ENCODE results near the gene POU6F1.

The POU6F1 gene

GRCh38 chr12:51162217-51162616 is 55.6 kb downstream of the POU6F1 start:
- no peak for DNase-seq (ENCODE audit: low read depth in 2 of 2)

- DNase-seq (ENCODE audit: low read depth in 2 of 2) = no peak
Observed at GRCh38 chr12:51160814-51161459, 56.9 kb downstream of the POU6F1 start.

GRCh38 chr12:51156245-51156765 is 61.6 kb downstream of the POU6F1 start:
- no peak for DNase-seq (ENCODE audit: low read depth in 2 of 2)

- no peak for DNase-seq (ENCODE audit: low read depth in 2 of 2)
Observed at GRCh38 chr12:51152953-51153352, 64.9 kb downstream of the POU6F1 start.

- DNase-seq (ENCODE audit: low read depth in 2 of 2) = no peak
Observed at GRCh38 chr12:51150777-51151176, 67.1 kb downstream of the POU6F1 start.

- DNase-seq (ENCODE audit: low read depth in 2 of 2) = no peak
Observed at GRCh38 chr12:51147309-51147708, 70.6 kb downstream of the POU6F1 start.

GRCh38 chr12:51139292-51139844 is 78.5 kb downstream of the POU6F1 start:
- no peak for DNase-seq (ENCODE audit: low read depth in 2 of 2)
